NCI-H2107 treated with DMSO at 0.1 percent for 48 hours (cell line): ENCODE measurements around the gene PNMA8C.

Source experiments
- DNase-seq: peaks from one replicate; lab custom pipeline; 2025; ENCODE audit not compliant: unreplicated experiment; lab: John Stamatoyannopoulos, UW

The PNMA8C gene

GRCh38 chr19:46428239-46429135 is at the start of gene PNMA8C:
Gene PNMA8C, minus strand, starts transcription at chr19:46428936. Its CDS starts 577 bp downstream, at chr19:46428359.
- no peak for DNase-seq

DNA sequence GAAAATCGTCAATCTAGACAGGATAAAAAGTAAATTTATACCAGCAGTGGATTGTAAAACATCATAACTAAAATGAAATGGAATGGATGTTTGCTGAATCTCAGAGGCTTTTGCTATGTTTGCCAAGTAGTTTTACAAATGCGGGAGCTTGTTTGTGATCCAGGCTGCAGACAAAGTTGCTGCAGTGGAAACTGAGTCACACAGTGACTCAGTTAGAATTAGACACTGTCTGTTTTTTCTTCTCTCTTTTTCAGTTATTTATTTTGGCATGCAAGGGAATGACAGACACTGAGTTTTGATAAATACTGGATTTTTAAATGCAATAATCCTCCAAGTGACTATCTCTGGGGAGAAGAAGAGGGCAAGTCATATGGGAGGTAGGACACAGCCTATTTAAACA is 47.2 kb upstream of the PNMA8C start:
- DNase-seq: no peak

- DNase-seq: no peak
Observed at GRCh38 chr19:46474211-46474610, 45.5 kb upstream of the PNMA8C start.

DNA sequence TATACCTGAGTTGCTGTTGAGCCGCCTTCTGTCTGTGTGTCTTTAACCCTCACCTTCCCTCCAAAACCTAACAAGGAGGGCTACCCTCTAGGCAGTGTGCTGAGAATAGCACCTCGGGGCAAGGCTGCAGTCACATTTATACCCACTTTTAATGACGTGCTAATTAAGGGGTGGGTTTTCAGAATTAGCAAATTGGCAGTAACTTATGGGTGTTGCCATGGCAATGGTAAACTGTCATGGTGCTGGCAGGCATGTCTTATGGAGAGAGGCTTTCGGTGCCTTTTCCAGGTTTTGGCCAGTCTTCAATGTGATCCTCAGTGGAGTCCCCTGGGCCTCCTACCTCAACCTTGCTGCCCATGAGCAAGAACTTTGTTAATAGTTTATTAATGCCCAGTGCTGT is 43.9 kb upstream of the PNMA8C start:
- no peak for DNase-seq

- no peak for DNase-seq
Observed at GRCh38 chr19:46471811-46472543, 43.2 kb upstream of the PNMA8C start.

DNA sequence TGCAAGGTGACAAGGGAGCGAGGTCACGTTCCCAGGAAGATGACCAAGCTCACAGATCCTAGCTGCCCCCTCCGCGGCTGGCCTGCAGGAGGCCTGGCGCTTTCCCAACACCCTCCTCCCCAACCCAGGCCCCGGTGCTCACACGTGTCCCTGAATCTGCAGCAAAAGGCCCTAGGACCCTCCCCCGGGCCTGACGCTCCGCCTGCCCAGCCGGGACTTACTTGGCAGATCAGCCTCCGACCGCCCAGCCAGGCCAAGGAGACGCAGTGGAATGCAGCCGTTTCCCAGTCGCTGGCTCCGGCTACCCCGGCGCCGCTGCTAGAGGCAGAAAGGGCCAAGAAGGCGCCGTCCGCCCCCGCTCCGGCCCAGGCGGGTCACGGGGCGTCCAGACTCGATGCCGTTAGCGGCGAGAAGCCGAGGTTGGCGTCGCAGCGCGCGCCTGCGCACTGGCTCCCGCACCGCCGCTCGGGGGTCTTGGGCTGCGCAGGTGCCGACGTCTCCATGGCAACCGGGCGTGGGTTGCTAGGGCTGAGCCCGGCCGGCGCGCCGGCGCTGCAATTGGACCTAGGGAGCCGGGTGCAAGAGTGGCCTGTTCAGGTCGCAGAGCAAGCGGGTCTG is 42.5 kb upstream of the PNMA8C start, which contains the start of gene PNMA8A:
PNMA8A (minus strand) TSS at position 448 of the 618 bp plus-strand sequence. CDS start 528 bp downstream, outside the sequence.
- DNase-seq: peak; percentile 14

DNA sequence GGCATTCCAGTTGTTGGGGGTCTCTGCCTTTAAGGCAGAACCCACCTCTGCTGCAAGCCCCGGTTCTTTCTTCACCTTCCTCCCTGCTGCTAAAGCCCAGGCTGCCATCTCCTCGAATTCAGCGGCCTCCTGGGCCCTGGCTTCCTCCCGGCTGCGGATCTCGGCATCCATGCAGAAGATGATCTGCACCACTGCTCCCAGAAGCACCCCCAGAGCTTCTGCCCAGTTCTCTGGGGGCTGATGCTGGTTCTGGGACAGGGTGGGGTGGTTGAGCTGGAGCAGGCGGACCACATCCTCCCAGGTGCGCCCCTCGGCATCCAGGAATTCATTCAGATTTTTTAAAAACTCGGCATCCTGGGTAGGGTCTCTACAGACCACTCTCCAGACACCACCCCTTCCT is 41.6 kb upstream of the PNMA8C start:
- DNase-seq: no peak

- DNase-seq: no peak
Observed at GRCh38 chr19:46469541-46470185, 40.9 kb upstream of the PNMA8C start.

- no peak for DNase-seq
Observed at GRCh38 chr19:46466536-46467196, 37.9 kb upstream of the PNMA8C start.

GRCh38 chr19:46463516-46463915 is 34.8 kb upstream of the PNMA8C start:
- no peak for DNase-seq

DNA sequence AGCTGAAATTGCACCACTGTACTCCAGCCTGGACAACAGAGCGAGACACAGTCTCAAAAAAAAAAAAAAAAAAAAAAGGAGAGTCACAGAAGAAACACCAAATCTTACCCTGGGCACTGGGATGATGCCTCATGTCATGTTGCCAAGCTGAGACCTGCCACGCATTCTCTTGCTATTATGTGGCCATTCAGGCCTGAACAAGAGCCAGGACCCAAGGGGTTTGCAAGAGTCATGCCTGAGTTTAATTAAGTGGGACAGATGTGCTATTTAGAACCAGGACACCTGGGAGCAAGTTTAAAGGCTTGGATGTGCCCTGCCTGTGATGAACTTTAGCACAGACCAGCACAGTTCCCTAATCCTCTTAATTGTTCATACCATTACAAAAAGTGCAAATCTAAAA is 32.8 kb upstream of the PNMA8C start:
- DNase-seq: no peak

GRCh38 chr19:46460981-46461380 is 32.2 kb upstream of the PNMA8C start:
- DNase-seq: no peak

DNA sequence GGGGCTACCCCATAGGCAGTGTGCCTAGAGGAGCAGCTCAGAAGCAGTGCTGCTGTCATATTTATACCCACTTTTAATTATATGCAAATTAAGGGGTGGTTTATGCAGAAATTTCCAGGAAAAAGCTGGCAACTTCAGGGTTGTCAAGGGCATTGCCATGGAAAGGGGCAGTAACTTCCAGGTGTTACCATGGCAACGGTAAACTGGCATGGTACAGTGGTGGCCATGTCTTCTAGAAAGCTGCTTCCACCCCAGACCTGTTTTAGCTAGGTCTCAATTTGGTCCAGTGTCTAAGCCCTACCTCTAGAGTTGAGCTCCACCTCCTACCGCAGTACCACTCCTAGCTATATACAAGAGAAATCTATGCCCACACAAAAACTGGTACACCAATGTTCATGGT is 31.3 kb upstream of the PNMA8C start:
- no peak for DNase-seq

DNA sequence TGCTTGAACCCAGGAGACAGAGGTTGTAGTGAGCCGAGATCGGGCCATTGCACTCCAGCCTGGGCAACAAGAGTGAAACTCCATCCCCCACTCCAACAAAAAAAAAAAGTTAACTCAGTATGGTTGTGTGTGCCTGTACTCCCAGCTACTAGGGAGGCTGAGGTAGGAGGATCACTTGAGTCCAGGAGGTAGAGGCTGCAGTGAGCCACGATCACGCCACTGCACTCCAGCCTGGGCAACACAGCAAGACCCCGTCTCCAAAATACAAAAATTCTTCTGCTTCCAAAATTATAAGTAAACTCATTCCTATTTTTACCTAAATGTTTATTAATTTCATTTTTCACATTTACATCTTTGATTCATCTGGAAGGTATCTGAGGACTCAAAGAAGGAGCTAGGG is 28.2 kb upstream of the PNMA8C start:
- no peak for DNase-seq

DNA sequence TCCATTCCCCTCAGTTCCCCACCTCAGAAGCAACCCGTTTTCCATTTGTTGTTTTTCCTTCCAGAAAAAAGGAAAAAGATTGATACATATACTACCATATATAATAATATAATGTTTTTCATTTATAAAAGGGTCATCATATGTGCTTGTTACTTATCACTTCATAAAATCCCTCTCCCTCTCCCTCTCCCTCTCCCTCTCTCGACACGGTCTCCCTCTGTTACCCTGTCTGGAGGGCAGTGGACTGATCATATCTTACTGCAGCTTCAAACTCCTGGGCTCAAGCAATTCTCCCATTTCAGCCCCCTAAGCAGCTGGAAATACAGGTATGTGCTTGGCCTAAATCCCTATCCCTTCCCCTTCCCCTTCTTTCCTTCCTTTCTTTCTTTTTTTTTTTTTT is 25.5 kb upstream of the PNMA8C start:
- no peak for DNase-seq

DNA sequence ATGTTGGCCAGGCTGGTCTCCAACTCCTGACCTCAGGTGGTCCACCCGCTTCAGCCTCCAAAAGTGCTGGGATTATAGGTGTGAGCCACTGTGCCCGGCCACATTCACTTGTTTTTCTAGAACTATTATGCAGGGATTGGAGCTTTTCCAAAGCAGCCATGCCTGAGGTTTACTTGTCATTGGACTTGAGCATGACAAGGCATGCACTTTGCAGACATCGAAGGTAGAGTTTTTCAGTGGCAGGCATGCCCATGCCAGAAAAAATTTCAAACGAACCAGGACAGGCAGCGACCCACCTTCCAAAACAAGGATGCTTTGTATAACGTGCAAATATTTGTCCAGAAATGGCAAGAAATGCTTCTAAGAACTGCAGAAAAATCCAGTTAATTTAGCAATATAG is 24.9 kb upstream of the PNMA8C start:
- no peak for DNase-seq

GRCh38 chr19:46452186-46452585 is 23.4 kb upstream of the PNMA8C start:
- no peak for DNase-seq

DNA sequence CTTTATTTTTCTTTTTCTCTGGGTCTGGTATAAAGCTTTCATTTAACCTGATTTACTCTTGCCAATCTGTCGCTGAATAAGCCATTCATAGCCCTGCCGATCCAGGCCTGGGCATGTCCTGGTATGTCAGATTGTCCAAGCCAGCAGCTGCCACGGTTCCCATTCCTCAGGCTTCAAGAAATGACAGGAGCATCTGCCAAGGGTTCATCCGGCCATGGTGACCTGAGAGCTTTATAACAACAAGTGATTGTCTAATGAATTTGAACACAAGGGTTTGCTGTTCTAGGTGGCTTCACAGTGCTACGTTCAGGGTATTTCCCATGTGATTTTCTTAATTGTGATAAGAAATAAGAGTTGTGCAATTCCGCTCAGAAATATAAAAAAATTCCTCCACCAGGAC is 22.6 kb upstream of the PNMA8C start:
- DNase-seq: no peak

DNA sequence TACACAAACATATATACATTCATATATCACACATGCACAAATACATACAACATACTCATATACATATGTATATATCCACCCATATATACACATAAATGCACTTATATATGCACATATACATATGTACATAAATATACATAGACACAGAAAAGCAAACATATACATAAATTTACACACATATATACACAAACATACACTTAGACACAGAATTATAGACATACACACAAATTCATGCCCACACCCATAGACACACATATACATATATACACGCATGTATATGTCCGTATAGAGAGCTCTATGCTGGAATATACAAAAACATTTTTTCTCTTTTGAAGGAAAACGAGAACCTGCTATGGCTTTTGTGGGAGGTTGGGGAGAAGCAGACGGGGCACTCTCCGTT is 22.0 kb upstream of the PNMA8C start:
- no peak for DNase-seq

DNA sequence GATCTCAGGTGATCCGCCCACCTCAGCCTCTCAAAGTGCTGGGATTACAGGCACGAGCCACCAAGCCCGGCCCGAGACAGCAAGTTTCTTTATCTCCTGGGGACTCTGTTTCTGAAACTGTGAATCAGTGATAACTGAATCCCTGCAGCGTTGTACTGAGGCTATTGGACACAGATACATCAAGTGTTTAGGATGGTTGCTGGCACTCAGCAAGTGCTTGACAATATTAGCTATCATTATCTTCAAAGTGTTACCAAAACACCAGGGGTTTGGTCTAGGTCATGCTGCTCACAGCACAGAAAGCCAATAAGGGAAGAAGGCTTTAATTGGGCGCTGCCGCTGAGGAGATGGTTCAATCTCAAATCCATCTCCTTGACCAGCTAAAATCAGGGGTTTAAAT is 20.5 kb upstream of the PNMA8C start:
- DNase-seq: no peak

- no peak for DNase-seq
Observed at GRCh38 chr19:46448601-46449000, 19.9 kb upstream of the PNMA8C start.
